ENCODE measurements around the gene SPTBN1. TPM values are rescaled to one million over a fixed set of nuclear protein-coding genes. Genes with fewer than 3 reads are reported as not detected.

Gene SPTBN1
- total and polyA plus RNA-seq, 9 of the 15 experiments (the other 6 are each of a cell fraction or from before 2014, with no cell fraction given): 8.9 to 66.8 (median 31.4) TPM

DNA sequence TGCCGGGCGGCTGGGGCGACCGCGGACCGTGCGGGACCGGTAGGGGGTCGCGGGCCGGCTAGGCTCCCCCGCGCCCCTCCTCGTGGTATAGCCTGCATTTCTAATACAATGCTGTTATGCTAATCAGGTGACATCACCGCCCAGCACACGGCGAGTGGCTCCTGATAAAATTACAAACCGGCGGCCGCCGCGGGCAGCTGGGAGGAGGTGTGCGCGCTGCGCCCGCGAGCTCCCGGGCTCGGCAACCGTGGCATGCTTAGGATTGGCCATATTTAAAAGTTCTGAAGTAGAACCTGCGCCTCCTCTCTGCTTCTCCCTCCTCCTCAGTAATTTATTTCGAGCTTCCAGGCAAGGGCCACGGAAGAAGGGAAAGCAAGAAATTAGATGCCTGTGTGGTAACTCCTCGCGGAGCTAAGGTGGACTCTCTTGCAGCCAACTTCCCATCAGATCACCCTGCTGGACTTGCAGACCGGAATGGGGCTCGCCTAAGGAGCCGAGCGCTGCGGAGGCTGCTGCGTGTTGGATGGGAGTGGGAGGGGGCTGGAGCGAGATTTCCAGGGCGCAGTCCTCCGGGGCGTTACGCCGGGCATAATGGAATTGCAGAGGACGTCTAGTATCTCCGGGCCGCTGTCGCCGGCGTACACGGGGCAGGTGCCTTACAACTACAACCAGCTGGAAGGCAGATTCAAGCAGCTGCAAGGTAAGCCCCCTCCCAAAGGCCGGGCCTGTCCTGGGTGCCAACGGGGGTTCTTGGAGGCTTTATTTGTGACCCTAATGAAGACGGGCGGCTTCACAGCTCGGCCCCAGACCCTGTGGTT lies 102.3 kb downstream of the SPTBN1 start (continued):
- TF ChIP-seq, protein P1, sequence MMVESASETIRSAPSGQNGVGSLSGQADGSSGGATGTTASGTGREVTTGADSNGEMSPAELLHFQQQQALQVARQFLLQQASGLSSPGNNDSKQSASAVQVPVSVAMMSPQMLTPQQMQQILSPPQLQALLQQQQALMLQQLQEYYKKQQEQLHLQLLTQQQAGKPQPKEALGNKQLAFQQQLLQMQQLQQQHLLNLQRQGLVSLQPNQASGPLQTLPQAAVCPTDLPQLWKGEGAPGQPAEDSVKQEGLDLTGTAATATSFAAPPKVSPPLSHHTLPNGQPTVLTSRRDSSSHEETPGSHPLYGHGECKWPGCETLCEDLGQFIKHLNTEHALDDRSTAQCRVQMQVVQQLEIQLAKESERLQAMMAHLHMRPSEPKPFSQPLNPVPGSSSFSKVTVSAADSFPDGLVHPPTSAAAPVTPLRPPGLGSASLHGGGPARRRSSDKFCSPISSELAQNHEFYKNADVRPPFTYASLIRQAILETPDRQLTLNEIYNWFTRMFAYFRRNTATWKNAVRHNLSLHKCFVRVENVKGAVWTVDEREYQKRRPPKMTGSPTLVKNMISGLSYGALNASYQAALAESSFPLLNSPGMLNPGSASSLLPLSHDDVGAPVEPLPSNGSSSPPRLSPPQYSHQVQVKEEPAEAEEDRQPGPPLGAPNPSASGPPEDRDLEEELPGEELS (CRISPR knock-in tag; IDR thresholded peaks at IDR 0.05; ENCODE audit: borderline replicate concordance): peak; percentile 32; the same call in 1 of the 2 replicates
- TF ChIP-seq MYBL2 (IDR thresholded peaks at IDR 0.05; ENCODE audit: low read depth) (no peak), MYBL2 (CRISPR knock-in tag; IDR thresholded peaks at IDR 0.05; ENCODE audit: borderline replicate concordance) (no peak), FOXA1 (IDR thresholded peaks at IDR 0.05; ENCODE audit: borderline replicate concordance) (no peak), RBM25 (IDR thresholded peaks at IDR 0.05; ENCODE audit: low read depth, low read length, severe bottlenecking) (no peak), RBM39 (optimal IDR thresholded peaks at IDR 0.05; ENCODE audit: low read depth, low read length) (no peak), ZNF197 (CRISPR knock-in tag; IDR thresholded peaks at IDR 0.05; ENCODE audit: low read depth) (no peak), PHF21A (IDR thresholded peaks at IDR 0.05; ENCODE audit: borderline replicate concordance, low read depth) (no peak), HMGN3 (IDR thresholded peaks at IDR 0.05; ENCODE audit: borderline replicate concordance, extremely low read depth, insufficient read length, low read depth, low read length) (peak; percentile 8), XRCC5 (IDR thresholded peaks at IDR 0.05; ENCODE audit: low read depth, low read length) (0 out of 2 replicates have a peak, but pooled peaks have one; percentile 22), MAZ (CRISPR knock-in tag; conservative IDR thresholded peaks at IDR 0.05 in 1 of 2, IDR thresholded peaks at IDR 0.05 in 1 of 2) (peak in 1 of 2 experiments; percentile 26; a peak in 1 of 4 replicates), ZNF274 (IDR thresholded peaks at IDR 0.05; ENCODE audit: borderline replicate concordance, low read depth, low read length) (no peak), SRF (CRISPR knock-in tag; IDR thresholded peaks at IDR 0.05) (peak in 1 of 2 experiments; percentile 51; a peak in 1 of 4 replicates), ZNF3 (CRISPR knock-in tag; IDR thresholded peaks at IDR 0.05) (no peak), ZBTB17 (CRISPR knock-in tag; IDR thresholded peaks at IDR 0.05) (0 out of 2 replicates have a peak, but pooled peaks have one; percentile 51), ZNF57 (CRISPR knock-in tag; IDR thresholded peaks at IDR 0.05) (no peak), SPI1 (IDR thresholded peaks at IDR 0.05; ENCODE audit: borderline replicate concordance, low read depth, low read length) (no peak), NFE2L1 (tag; IDR thresholded peaks at IDR 0.05; ENCODE audit: borderline replicate concordance, low read depth) (no peak), ZFP36 (IDR thresholded peaks at IDR 0.05; ENCODE audit: low read depth, low read length, partially characterized antibody) (peak; percentile 59), ZNF76 (CRISPR knock-in tag; IDR thresholded peaks at IDR 0.05; ENCODE audit: borderline replicate concordance) (no peak), RFX1 (IDR thresholded peaks at IDR 0.05) (no peak)
- TF ChIP-seq, protein P2, sequence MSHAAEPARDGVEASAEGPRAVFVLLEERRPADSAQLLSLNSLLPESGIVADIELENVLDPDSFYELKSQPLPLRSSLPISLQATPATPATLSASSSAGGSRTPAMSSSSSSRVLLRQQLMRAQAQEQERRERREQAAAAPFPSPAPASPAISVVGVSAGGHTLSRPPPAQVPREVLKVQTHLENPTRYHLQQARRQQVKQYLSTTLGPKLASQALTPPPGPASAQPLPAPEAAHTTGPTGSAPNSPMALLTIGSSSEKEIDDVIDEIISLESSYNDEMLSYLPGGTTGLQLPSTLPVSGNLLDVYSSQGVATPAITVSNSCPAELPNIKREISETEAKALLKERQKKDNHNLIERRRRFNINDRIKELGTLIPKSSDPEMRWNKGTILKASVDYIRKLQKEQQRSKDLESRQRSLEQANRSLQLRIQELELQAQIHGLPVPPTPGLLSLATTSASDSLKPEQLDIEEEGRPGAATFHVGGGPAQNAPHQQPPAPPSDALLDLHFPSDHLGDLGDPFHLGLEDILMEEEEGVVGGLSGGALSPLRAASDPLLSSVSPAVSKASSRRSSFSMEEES (CRISPR knock-in tag; IDR thresholded peaks at IDR 0.05): no peak
- TF ChIP-seq, protein P3, sequence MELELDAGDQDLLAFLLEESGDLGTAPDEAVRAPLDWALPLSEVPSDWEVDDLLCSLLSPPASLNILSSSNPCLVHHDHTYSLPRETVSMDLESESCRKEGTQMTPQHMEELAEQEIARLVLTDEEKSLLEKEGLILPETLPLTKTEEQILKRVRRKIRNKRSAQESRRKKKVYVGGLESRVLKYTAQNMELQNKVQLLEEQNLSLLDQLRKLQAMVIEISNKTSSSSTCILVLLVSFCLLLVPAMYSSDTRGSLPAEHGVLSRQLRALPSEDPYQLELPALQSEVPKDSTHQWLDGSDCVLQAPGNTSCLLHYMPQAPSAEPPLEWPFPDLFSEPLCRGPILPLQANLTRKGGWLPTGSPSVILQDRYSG (tag; conservative IDR thresholded peaks at IDR 0.05; ENCODE audit: low read depth): no peak

Data from K562 (cell line).